C4-2B (cell line): ENCODE measurements around the gene SNRNP200.
A peak's percentile ranks its signal among the peaks of the same experiment; 100 is the strongest.

Experiments used
- H3K27ac ChIP-seq: fragments of 450-650 bp; 2 replicates; pipeline ENCODE4 v1.5.1; 2017
- CTCF ChIP-seq: fragments of 450-650 bp; conservative IDR thresholded peaks from 2 replicates; pipeline ENCODE4 v1.5.1; 2017; ENCODE audit warnings: mild to moderate bottlenecking
- ZFX ChIP-seq: fragments of 450-650 bp; IDR thresholded peaks from 2 replicates; pipeline ENCODE4 v1.6.1; 2017

The SNRNP200 gene

DNA sequence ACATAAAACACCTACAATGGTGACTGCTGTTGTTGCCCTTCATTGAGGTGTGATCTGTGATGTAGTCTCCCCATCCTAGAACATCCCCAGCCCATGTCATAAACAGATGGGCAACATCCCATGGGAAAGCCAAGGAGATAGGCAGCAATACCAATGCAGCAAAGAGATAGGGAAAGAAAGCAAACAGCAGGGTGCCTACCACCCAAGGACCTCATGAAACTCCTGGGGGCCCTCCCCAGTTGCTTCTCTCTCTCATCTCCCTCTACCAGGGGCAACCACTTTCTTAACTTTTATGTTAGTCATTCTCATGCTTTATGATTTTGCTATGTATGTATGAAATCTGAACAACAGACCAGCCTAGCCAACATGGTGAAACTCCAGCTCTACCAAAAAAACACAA lies 11.7 kb upstream of the SNRNP200 start:
- no peak for TF ChIP-seq ZFX
- TF ChIP-seq CTCF = no peak
- H3K27ac ChIP-seq = no peak overlapping the region

DNA sequence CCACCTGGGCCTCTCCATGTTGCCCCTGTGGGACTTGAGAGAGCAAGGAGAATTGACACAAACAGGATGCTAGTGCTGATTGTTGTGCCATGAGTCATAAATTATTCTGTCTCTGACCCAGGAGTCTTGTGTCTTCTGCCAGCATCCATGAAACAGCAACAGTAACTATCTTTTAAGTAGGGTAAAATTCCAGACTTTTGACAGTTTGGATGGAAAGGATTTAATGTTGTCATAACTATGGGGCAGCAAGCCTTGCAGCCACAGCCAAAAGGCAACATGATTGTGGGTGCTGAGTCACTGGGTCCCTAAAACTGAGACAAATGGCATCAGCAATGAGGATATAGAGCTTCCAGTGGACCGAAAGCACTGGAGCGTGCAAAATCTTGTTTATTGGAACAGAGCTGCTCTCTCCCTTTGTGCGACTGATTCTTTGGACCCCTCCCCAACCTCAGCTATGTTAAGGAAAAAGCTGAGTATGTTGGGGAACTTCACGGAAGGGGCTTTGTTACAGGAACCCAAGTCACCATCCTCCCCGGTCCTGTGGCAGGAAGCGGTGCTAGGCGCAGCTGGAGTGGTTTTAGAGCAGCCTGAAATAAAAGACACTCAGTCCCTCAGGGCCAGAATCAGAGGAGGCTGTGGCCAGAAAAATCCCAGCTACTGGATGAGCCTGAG lies 10.2 kb upstream of the SNRNP200 start:
- no peak overlapping the region for H3K27ac ChIP-seq
- TF ChIP-seq ZFX (no peak), CTCF (no peak)

- TF ChIP-seq ZFX (no peak), CTCF (no peak)
- no peak overlapping the region for H3K27ac ChIP-seq
Observed at GRCh38 chr2:96315005-96315399, 9.7 kb upstream of the SNRNP200 start.

DNA sequence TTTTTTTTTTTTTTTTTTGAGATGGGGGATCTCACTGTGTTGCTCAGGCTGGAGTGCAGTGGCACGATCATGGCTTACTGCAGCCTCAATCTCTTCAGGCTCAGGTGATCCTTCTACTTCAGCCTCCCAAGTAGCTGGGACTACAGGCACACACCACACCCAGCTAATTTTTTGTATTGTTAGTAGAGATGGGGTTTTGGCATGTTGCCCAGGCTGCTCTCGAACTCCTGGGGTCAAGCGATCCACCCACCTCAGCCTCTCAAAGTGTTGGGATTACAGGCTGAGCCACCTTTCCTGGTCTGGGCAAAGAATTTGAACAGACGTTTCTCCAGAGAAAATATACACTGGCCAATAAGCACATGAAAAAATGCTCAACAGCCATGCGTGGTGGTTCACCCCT lies 2.9 kb upstream of the SNRNP200 start:
- H3K27ac ChIP-seq = no peak overlapping the region
- TF ChIP-seq ZFX = no peak
- TF ChIP-seq CTCF = no peak

DNA sequence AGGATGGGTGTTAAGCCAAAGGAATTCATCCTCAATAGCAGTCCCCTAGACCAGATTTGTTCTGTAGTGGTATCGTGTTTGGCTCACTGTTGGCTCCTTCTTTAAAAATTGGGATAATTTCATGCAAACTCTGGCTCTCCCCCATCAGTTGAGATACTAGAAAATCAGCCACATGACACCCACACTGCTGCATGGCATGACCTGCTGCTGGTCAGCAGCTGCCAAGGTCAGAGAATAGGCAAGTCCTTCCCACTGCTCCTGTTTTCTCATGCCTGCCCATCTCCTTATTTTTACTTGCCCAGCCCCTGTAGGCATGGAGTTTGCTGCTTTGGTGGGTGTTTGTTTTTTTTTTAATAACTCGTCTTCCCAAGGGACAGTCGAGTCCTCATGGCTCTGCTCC lies 1.0 kb upstream of the SNRNP200 start:
- H3K27ac ChIP-seq = peak overlapping the region; percentile 92
- TF ChIP-seq CTCF = no peak
- TF ChIP-seq ZFX = no peak

DNA sequence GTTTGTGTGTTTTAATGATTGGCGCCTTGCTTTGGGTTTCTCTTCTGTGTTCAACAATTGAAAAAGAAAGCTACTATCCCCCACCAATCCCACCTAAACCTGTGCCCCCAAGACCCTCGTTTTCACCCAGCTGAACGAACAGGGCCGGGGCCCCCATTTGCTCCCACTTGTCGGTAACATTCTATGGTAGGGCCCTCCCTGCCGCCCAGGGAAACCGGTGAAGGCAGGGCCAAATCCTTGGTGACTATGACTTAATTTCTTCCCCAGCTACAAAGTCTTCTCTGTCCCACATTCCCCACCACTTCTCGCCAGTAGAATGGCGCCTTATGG lies 598 bp upstream of the SNRNP200 start:
- peak overlapping the region; percentile 92 for H3K27ac ChIP-seq
- TF ChIP-seq ZFX (no peak), CTCF (no peak)

- peak overlapping the region; percentile 92 for H3K27ac ChIP-seq
Observed at GRCh38 chr2:96304606-96305005, 740 bp downstream of the SNRNP200 start.

More at GRCh38 chr2:96304606-96305005, 740 bp downstream of the SNRNP200 start:
- TF ChIP-seq ZFX (no peak), CTCF (no peak)
